ENCODE measurements around the gene ATG2B. TPM values are rescaled to one million over a fixed set of nuclear protein-coding genes. Genes with fewer than 3 reads are reported as not detected.
A peak's percentile ranks its signal among the peaks of the same experiment; 100 is the strongest.

Gene ATG2B
- total RNA-seq, 3 donors from 2014 or later (not counting 1 experiment from before 2014, with no cell fraction given) = 34.8 to 45.6 (median 35.8) TPM

GRCh38 chr14:96277890-96278289, 85.3 kb downstream of the ATG2B start:
- no peak for TF ChIP-seq CTCF (IDR thresholded peaks at IDR 0.05)
- Mint-ChIP-seq H3K36me3 (no peaks in the 10 kb centered on the region), H3K4me3 (no peak overlapping the region), H3K27ac (no peak overlapping the region), H3K4me1 (no peaks in the 10 kb centered on the region), H3K27me3 (ENCODE audit: low read depth in 2 of 2) (peaks cover 0 to 3% of the 10 kb centered on the region in 2 donors), H3K9me3 (no peaks in the 10 kb centered on the region)
- Histone ChIP-seq H3K9me3 (ENCODE audit: control insufficient read depth, insufficient read depth, low read length) (peaks cover 10% of the 10 kb centered on the region), H3K4me1 (ENCODE audit: control insufficient read depth, insufficient read depth, low read length) (no peaks in the 10 kb centered on the region), H3K36me3 (ENCODE audit: control insufficient read depth, insufficient read depth, low read length) (peaks cover 9% of the 10 kb centered on the region), H3K27ac (ENCODE audit: low read length) (no peak overlapping the region), H3K4me3 (ENCODE audit: low read length) (no peak overlapping the region), H3K27me3 (ENCODE audit: control insufficient read depth, insufficient read depth, low read length) (no peaks in the 10 kb centered on the region)
- intact Hi-C loops (cut with micrococcal nuclease) = no loop called here
- DNase-seq (no peak), ATAC-seq (no peak)
- WGBS (ENCODE audit: insufficient coverage) = 100% methylated on average over 1 of the region's 1 CpG

GRCh38 chr14:96275177-96276112, 87.7 kb downstream of the ATG2B start:
- H3K27me3 ChIP-seq (ENCODE audit: control insufficient read depth, insufficient read depth, low read length) = no peaks in the 10 kb centered on the region
- Mint-ChIP-seq H3K36me3 (no peaks in the 10 kb centered on the region), H3K27me3 (ENCODE audit: low read depth in 2 of 2) (peaks cover 0 to 3% of the 10 kb centered on the region in 2 donors), H3K4me3 (no peak overlapping the region), H3K27ac (no peak overlapping the region), H3K4me1 (no peaks in the 10 kb centered on the region), H3K9me3 (no peaks in the 10 kb centered on the region)
- WGBS (ENCODE audit: insufficient coverage) = 19% methylated on average over 14 of the region's 17 CpGs
- H3K27ac ChIP-seq (ENCODE audit: low read length) = no peak overlapping the region
- peak; percentile 29 to 79 for DNase-seq
- ATAC-seq = peak in 1 of 3 donors; percentile 51
- H3K9me3 ChIP-seq (ENCODE audit: control insufficient read depth, insufficient read depth, low read length) = peaks cover 10% of the 10 kb centered on the region
- H3K4me1 ChIP-seq (ENCODE audit: control insufficient read depth, insufficient read depth, low read length) = no peaks in the 10 kb centered on the region
- intact Hi-C loops (cut with micrococcal nuclease) = no loop called here
- H3K36me3 ChIP-seq (ENCODE audit: control insufficient read depth, insufficient read depth, low read length) = no peaks in the 10 kb centered on the region
- H3K4me3 ChIP-seq (ENCODE audit: low read length) = no peak overlapping the region
- TF ChIP-seq CTCF (IDR thresholded peaks at IDR 0.05) = peak; percentile 66

GRCh38 chr14:96274543-96274942, 88.6 kb downstream of the ATG2B start:
- Mint-ChIP-seq H3K36me3 (no peaks in the 10 kb centered on the region), H3K4me1 (no peaks in the 10 kb centered on the region), H3K4me3 (no peak overlapping the region), H3K27me3 (ENCODE audit: low read depth in 2 of 2) (peaks cover 0 to 3% of the 10 kb centered on the region in 2 donors), H3K27ac (no peak overlapping the region), H3K9me3 (no peaks in the 10 kb centered on the region)
- intact Hi-C loops (cut with micrococcal nuclease) = no loop called here
- no peak for DNase-seq
- no peaks in the 10 kb centered on the region for H3K36me3 ChIP-seq (ENCODE audit: control insufficient read depth, insufficient read depth, low read length)
- WGBS (ENCODE audit: insufficient coverage) = 92% methylated on average over 6 of the region's 6 CpGs
- peaks cover 10% of the 10 kb centered on the region for H3K9me3 ChIP-seq (ENCODE audit: control insufficient read depth, insufficient read depth, low read length)
- H3K4me1 ChIP-seq (ENCODE audit: control insufficient read depth, insufficient read depth, low read length) = no peaks in the 10 kb centered on the region
- H3K27me3 ChIP-seq (ENCODE audit: control insufficient read depth, insufficient read depth, low read length) = no peaks in the 10 kb centered on the region
- H3K27ac ChIP-seq (ENCODE audit: low read length) = no peak overlapping the region
- no peak for ATAC-seq
- TF ChIP-seq CTCF (IDR thresholded peaks at IDR 0.05) = no peak
- no peak overlapping the region for H3K4me3 ChIP-seq (ENCODE audit: low read length)

Data from natural killer cell (primary cell).